Liver (tissue), 9 donors: ENCODE results near the gene MVB12B. TPM values are rescaled to one million over a fixed set of nuclear protein-coding genes. Genes with fewer than 3 reads are reported as not detected.

Source experiments
- DNase-seq: peaks from one replicate; pipeline ENCODE4 v3.0.0-alpha.2; 2017; ENCODE audit warnings: low spot score
- H3K27ac ChIP-seq, 2 donors: one replicate each; pipeline ENCODE4 v1.7.0; 2013; ENCODE audit warnings: inconsistent platforms in 2 of 2, low read length in 2 of 2, control low read depth in 1 of 2, low read depth in 1 of 2, mild to moderate bottlenecking in 1 of 2
- H3K27me3 ChIP-seq, 4 donors: one replicate each; pipeline versions ENCODE4 v1.6.1 to v1.7.0; 2013; ENCODE audit warnings: low read length in 3 of 4, inconsistent platforms in 1 of 4, mild to moderate bottlenecking in 1 of 4, moderate library complexity in 1 of 4; ENCODE audit not compliant: control insufficient read depth in 4 of 4, insufficient read depth in 4 of 4
- H3K36me3 ChIP-seq, 4 donors: one replicate each; pipeline versions ENCODE4 v1.6.1 to v1.7.0; 2013; ENCODE audit warnings: low read length in 3 of 4, mild to moderate bottlenecking in 3 of 4, low read depth in 1 of 4, moderate library complexity in 1 of 4; ENCODE audit not compliant: control insufficient read depth in 4 of 4, insufficient read depth in 3 of 4
- H3K4me1 ChIP-seq, 4 donors: one replicate each; pipeline versions ENCODE4 v1.6.1 to v1.7.0; 2013; ENCODE audit warnings: low read length in 3 of 4, mild to moderate bottlenecking in 3 of 4, moderate library complexity in 1 of 4; ENCODE audit not compliant: control insufficient read depth in 4 of 4, insufficient read depth in 4 of 4
- H3K4me3 ChIP-seq, 3 donors: one replicate each; pipeline versions ENCODE4 v1.6.1 to v1.7.0; 2013; ENCODE audit warnings: low read length in 3 of 3, control low read depth in 1 of 3, low read depth in 1 of 3, mild to moderate bottlenecking in 1 of 3
- H3K9ac ChIP-seq, 2 donors: one replicate each; pipeline ENCODE4 v1.7.0; 2013; ENCODE audit warnings: low read length in 2 of 2, mild to moderate bottlenecking in 2 of 2, moderate library complexity in 2 of 2, control low read depth in 1 of 2, low read depth in 1 of 2
- H3K9me3 ChIP-seq, 4 donors: one replicate each; pipeline versions ENCODE4 v1.6.1 to v1.7.0; 2013; ENCODE audit warnings: low read length in 3 of 4; ENCODE audit not compliant: control insufficient read depth in 4 of 4
- EGR1 ChIP-seq, 2 donors: IDR thresholded peaks; 2 replicates each; pipeline ENCODE4 v1.6.1; 2016 to 2018; ENCODE audit warnings: antibody characterized with exemption in 2 of 2, low read depth in 2 of 2
- FOXA1 ChIP-seq: IDR thresholded peaks from 2 replicates; pipeline ENCODE4 v1.6.1; 2016; ENCODE audit warnings: antibody characterized with exemption
- FOXA2 ChIP-seq: IDR thresholded peaks from 2 replicates; pipeline ENCODE4 v1.6.1; 2016; ENCODE audit warnings: antibody characterized with exemption
- GABPA ChIP-seq, 2 donors: IDR thresholded peaks in 1 of 2; conservative IDR thresholded peaks in 1 of 2; 2 replicates each; pipeline ENCODE4 v1.6.1; 2016; ENCODE audit warnings: antibody characterized with exemption in 2 of 2, mild to moderate bottlenecking in 1 of 2, moderate library complexity in 1 of 2
- HNF4A ChIP-seq, 2 donors: conservative IDR thresholded peaks; 2 replicates each; pipeline ENCODE4 v1.6.1; 2016; ENCODE audit warnings: antibody characterized with exemption in 2 of 2, mild to moderate bottlenecking in 2 of 2
- HNF4G ChIP-seq: IDR thresholded peaks from 2 replicates; pipeline ENCODE4 v1.6.1; 2016; ENCODE audit warnings: antibody characterized with exemption
- JUND ChIP-seq, 2 donors: IDR thresholded peaks; 2 replicates each; pipeline ENCODE4 v1.6.1; 2016; ENCODE audit warnings: antibody characterized with exemption in 2 of 2
- NR2F2 ChIP-seq: IDR thresholded peaks from 2 replicates; pipeline ENCODE4 v1.6.1; 2016; ENCODE audit warnings: antibody characterized with exemption
- RAD21 ChIP-seq, 2 donors: IDR thresholded peaks; 2 replicates each; pipeline ENCODE4 v1.6.1; 2016; ENCODE audit warnings: antibody characterized with exemption in 2 of 2, mild to moderate bottlenecking in 2 of 2
- RXRA ChIP-seq, 2 donors: IDR thresholded peaks; 2 replicates each; pipeline ENCODE4 v1.6.1; 2017 to 2018; ENCODE audit warnings: antibody characterized with exemption in 2 of 2, mild to moderate bottlenecking in 1 of 2
- SP1 ChIP-seq: IDR thresholded peaks from 2 replicates; pipeline ENCODE4 v1.6.1; 2018; ENCODE audit warnings: antibody characterized with exemption, mild to moderate bottlenecking
- TAF1 ChIP-seq: conservative IDR thresholded peaks from 2 replicates; pipeline ENCODE4 v1.6.1; 2016; ENCODE audit warnings: antibody characterized with exemption, mild to moderate bottlenecking
- YY1 ChIP-seq: IDR thresholded peaks from 2 replicates; pipeline ENCODE4 v1.6.1; 2016; ENCODE audit warnings: antibody characterized with exemption, mild to moderate bottlenecking
- WGBS: extraction: QIAGEN DNeasy Blood & Tissue Kit; methylation state at CpG from one replicate; pipeline ENCODE4 v1.1.7; 2013; 5-methylcytosine and 5-hydroxymethylcytosine counted together
- polyA plus RNA-seq, 2 donors: library from polyadenylated mRNA; stranded (reverse) in 1 of 2; unstranded in 1 of 2; fragments of 200-250 nt in 1 of 2; fragments of >200 nt in 1 of 2; fragmentation: Nextera tagmentation in 1 of 2; extraction: Ambion mirVana in 1 of 2; gene quantifications; one replicate each; pipeline versions ENCODE4 v1.2.1 to v1.2.3, GENCODE V29; 2013 to 2015
- total RNA-seq, 2 donors: library from RNA; depleted of rRNA; stranded (reverse); fragments of >200 nt; gene quantifications; one replicate each; pipeline ENCODE4 v1.2.3, GENCODE V29; 2014
- TF ChIP-seq, protein P1 (sequence below): IDR thresholded peaks from 2 replicates; pipeline ENCODE4 v1.6.1; 2016; ENCODE audit warnings: antibody characterized with exemption
- TF ChIP-seq, protein P2 (sequence below): fragments of 150-350 bp; IDR thresholded peaks from 2 replicates; pipeline ENCODE4 v1.5.1; 2017; ENCODE audit warnings: improper control_type of control experiment, low read depth, low read length; ENCODE audit not compliant: missing input control
- TF ChIP-seq, protein P3 (sequence below): IDR thresholded peaks from 2 replicates; pipeline ENCODE4 v1.6.1; 2016; ENCODE audit warnings: antibody characterized with exemption
- TF ChIP-seq, protein P4 (sequence below): IDR thresholded peaks from 2 replicates; pipeline ENCODE4 v1.6.1; 2016; ENCODE audit warnings: antibody characterized with exemption
- TF ChIP-seq, protein P5 (sequence below): IDR thresholded peaks from 2 replicates; pipeline ENCODE4 v1.6.1; 2016; ENCODE audit warnings: antibody characterized with exemption, mild to moderate bottlenecking
- donor health status: healthy.
- donor health status: healthy.
- donor health status: healthy.
- donor health status: healthy.
- donor health status: healthy.

The MVB12B gene
- total and polyA plus RNA-seq, 4 donors: 5.3 to 12.4 (median 8.4) TPM

DNA sequence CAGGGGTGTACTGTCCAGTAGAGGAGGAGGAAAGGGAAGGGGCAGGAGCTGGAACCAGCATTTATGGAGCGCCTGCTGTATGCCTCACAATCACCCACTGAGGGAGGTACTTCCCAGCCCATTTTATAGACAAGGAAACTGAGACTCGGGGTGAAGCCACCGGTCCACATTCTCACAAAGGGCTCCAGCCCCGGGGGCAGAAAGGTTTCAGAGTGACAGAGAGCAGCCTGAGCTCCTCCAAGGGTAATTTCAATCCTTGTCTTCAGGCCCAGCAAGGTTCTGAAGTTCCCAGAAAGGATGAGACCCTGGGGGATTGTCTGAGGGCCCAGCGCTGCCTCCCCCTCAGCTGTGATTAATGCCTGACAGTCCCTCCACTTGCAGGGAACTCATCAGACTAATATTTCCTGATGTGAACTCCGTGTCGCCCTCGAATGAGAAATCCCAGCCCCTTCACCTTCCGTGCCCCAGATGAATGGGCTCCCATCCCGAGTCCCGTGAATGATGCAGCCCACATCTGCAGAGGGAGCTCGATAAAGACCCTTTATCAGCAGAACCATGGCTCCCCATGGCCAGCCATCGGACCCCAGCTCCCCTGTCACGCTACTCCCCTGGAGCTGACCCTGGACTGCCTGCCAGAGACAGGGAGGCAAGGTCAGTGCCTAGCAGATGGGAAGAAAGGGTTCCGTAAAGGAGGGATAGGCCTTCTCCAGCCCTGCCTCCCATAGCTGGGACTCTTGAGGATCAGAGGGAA lies 32.1 kb upstream of the MVB12B start:
- Histone ChIP-seq H3K4me1 (no peaks in the 10 kb centered on the region), H3K9ac (no peak overlapping the region), H3K9me3 (no peaks in the 10 kb centered on the region), H3K27me3 (no peaks in the 10 kb centered on the region), H3K36me3 (no peaks in the 10 kb centered on the region), H3K4me3 (no peak overlapping the region), H3K27ac (no peak overlapping the region)
- WGBS: 87% methylated on average over 15 of the region's 15 CpGs
- TF ChIP-seq SP1 (no peak), FOXA1 (no peak), FOXA2 (no peak), NR2F2 (no peak), YY1 (no peak), RAD21 (IDR thresholded peaks at IDR 0.05) (no peak), GABPA (IDR thresholded peaks at IDR 0.05 in 1 of 2, conservative IDR thresholded peaks at IDR 0.05 in 1 of 2) (no peak), EGR1 (IDR thresholded peaks at IDR 0.05; ENCODE audit: low read depth in 2 of 2) (no peak), RXRA (IDR thresholded peaks at IDR 0.05) (no peak)
- TF ChIP-seq, protein P1, sequence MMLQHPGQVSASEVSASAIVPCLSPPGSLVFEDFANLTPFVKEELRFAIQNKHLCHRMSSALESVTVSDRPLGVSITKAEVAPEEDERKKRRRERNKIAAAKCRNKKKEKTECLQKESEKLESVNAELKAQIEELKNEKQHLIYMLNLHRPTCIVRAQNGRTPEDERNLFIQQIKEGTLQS: no peak
- TF ChIP-seq, protein P2, sequence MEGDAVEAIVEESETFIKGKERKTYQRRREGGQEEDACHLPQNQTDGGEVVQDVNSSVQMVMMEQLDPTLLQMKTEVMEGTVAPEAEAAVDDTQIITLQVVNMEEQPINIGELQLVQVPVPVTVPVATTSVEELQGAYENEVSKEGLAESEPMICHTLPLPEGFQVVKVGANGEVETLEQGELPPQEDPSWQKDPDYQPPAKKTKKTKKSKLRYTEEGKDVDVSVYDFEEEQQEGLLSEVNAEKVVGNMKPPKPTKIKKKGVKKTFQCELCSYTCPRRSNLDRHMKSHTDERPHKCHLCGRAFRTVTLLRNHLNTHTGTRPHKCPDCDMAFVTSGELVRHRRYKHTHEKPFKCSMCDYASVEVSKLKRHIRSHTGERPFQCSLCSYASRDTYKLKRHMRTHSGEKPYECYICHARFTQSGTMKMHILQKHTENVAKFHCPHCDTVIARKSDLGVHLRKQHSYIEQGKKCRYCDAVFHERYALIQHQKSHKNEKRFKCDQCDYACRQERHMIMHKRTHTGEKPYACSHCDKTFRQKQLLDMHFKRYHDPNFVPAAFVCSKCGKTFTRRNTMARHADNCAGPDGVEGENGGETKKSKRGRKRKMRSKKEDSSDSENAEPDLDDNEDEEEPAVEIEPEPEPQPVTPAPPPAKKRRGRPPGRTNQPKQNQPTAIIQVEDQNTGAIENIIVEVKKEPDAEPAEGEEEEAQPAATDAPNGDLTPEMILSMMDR: no peak
- TF ChIP-seq, protein P3, sequence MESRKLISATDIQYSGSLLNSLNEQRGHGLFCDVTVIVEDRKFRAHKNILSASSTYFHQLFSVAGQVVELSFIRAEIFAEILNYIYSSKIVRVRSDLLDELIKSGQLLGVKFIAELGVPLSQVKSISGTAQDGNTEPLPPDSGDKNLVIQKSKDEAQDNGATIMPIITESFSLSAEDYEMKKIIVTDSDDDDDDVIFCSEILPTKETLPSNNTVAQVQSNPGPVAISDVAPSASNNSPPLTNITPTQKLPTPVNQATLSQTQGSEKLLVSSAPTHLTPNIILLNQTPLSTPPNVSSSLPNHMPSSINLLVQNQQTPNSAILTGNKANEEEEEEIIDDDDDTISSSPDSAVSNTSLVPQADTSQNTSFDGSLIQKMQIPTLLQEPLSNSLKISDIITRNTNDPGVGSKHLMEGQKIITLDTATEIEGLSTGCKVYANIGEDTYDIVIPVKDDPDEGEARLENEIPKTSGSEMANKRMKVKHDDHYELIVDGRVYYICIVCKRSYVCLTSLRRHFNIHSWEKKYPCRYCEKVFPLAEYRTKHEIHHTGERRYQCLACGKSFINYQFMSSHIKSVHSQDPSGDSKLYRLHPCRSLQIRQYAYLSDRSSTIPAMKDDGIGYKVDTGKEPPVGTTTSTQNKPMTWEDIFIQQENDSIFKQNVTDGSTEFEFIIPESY: no peak
- TF ChIP-seq, protein P4, sequence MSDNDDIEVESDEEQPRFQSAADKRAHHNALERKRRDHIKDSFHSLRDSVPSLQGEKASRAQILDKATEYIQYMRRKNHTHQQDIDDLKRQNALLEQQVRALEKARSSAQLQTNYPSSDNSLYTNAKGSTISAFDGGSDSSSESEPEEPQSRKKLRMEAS: no peak
- peak; percentile 30 for DNase-seq

DNA sequence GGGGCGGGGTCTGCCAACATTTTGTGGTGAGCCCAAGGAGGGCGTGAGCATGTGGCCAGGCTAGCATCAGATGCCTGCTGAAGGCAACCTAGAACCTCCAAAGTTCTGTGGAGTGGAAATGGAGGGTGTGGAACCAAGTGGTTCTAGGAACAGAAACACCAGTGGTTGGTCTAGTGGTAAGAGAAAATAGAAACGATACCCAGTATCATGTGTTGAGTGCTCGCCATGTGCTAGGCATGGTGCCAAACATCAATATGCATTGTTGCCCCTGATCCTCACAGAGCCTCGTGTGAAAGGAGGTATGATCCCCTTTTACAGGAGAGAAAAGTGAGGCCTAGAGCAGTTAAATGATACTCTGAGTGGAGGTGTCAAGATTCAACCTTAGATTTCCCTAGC lies 31.5 kb upstream of the MVB12B start:
- Histone ChIP-seq H3K27me3 (no peaks in the 10 kb centered on the region), H3K27ac (no peak overlapping the region), H3K9me3 (no peaks in the 10 kb centered on the region), H3K4me1 (no peaks in the 10 kb centered on the region), H3K9ac (no peak overlapping the region), H3K4me3 (no peak overlapping the region), H3K36me3 (no peaks in the 10 kb centered on the region)
- TF ChIP-seq TAF1 (no peak), RAD21 (IDR thresholded peaks at IDR 0.05) (no peak), EGR1 (IDR thresholded peaks at IDR 0.05; ENCODE audit: low read depth in 2 of 2) (no peak), NR2F2 (no peak), GABPA (IDR thresholded peaks at IDR 0.05 in 1 of 2, conservative IDR thresholded peaks at IDR 0.05 in 1 of 2) (no peak), RXRA (IDR thresholded peaks at IDR 0.05) (no peak), FOXA1 (no peak), YY1 (no peak), FOXA2 (no peak), JUND (IDR thresholded peaks at IDR 0.05) (no peak), HNF4G (no peak), HNF4A (conservative IDR thresholded peaks at IDR 0.05) (no peak)
- TF ChIP-seq, protein P1: no peak
- TF ChIP-seq, protein P4: no peak
- TF ChIP-seq, protein P3: no peak
- TF ChIP-seq, protein P5, sequence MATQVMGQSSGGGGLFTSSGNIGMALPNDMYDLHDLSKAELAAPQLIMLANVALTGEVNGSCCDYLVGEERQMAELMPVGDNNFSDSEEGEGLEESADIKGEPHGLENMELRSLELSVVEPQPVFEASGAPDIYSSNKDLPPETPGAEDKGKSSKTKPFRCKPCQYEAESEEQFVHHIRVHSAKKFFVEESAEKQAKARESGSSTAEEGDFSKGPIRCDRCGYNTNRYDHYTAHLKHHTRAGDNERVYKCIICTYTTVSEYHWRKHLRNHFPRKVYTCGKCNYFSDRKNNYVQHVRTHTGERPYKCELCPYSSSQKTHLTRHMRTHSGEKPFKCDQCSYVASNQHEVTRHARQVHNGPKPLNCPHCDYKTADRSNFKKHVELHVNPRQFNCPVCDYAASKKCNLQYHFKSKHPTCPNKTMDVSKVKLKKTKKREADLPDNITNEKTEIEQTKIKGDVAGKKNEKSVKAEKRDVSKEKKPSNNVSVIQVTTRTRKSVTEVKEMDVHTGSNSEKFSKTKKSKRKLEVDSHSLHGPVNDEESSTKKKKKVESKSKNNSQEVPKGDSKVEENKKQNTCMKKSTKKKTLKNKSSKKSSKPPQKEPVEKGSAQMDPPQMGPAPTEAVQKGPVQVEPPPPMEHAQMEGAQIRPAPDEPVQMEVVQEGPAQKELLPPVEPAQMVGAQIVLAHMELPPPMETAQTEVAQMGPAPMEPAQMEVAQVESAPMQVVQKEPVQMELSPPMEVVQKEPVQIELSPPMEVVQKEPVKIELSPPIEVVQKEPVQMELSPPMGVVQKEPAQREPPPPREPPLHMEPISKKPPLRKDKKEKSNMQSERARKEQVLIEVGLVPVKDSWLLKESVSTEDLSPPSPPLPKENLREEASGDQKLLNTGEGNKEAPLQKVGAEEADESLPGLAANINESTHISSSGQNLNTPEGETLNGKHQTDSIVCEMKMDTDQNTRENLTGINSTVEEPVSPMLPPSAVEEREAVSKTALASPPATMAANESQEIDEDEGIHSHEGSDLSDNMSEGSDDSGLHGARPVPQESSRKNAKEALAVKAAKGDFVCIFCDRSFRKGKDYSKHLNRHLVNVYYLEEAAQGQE: no peak
- DNase-seq: no peak
- 90% methylated on average over 5 of the region's 5 CpGs for WGBS
